NCI-H2107 treated with DMSO at 0.1 percent for 48 hours (cell line): ENCODE results near the gene ASB5.
"Not testable (repeated sequence)": the region's sequence is repeated elsewhere in the genome, so short reads cannot be mapped to it uniquely, and the experiment has no call there.

ENCODE experiments used
- DNase-seq: peaks from one replicate; lab custom pipeline; 2025; ENCODE audit not compliant: unreplicated experiment; lab: John Stamatoyannopoulos, UW

ASB5 gene, protein sequence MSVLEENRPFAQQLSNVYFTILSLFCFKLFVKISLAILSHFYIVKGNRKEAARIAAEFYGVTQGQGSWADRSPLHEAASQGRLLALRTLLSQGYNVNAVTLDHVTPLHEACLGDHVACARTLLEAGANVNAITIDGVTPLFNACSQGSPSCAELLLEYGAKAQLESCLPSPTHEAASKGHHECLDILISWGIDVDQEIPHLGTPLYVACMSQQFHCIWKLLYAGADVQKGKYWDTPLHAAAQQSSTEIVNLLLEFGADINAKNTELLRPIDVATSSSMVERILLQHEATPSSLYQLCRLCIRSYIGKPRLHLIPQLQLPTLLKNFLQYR

GRCh38 chr4:176268963-176269362 lies at the start of gene ASB5:
Gene ASB5 (minus strand): TSS chr4:176269222. CDS start chr4:176269108, 114 bp downstream.
- DNase-seq, result no peak

DNA sequence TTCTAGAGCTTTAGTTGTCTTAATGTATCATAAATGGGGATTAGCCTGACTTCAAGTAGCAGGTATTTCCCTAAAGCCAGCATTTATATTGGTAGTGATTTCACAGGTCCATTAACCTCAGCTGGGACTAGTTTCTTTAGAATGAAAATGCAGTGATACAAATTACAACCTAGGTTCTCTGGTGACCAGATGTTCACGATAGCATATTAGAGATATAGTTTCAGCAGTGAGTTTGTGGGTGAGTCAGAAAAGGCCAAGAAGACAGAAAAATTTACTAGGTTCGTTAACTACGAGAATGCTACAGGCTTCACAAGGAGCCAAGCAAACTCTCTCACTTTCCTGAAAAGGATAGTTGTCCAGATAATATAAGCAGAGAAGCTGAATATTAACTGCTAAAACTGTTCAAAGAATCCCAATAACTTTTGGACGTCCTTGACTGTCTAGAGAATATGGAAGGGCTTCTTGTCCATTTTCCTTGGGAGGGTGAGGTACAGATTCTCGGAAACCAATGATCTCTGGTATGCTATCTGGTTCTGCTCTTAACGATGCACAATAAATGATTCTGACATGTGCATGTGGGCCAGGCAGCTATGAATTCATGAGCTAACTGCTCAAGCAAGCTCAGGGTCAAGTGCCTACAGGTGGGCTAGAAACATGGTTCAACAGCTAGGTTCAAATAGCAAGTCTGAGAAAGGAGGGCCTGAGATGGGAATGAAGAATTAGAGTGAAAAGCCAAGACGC lies 44.7 kb upstream of the ASB5 start:
- no peak for DNase-seq

DNA sequence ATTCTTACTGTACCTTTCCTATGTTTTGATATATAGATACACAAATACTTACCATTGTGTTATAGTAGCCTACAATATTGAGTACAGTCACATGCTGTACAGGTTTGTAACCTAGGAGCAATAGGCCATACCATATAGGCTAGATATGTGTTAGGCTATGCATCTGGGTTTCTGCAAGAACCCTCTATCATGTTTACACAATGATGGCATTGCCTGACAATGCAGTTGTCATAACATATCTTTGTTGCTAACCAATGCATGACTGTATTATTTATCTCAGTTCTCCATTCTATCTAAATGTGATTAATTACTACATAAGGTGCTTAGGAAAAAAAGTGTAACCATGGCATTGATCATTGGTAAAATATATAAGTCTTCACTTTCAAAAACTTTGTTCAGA lies 40.8 kb upstream of the ASB5 start:
- no peak for DNase-seq

DNA sequence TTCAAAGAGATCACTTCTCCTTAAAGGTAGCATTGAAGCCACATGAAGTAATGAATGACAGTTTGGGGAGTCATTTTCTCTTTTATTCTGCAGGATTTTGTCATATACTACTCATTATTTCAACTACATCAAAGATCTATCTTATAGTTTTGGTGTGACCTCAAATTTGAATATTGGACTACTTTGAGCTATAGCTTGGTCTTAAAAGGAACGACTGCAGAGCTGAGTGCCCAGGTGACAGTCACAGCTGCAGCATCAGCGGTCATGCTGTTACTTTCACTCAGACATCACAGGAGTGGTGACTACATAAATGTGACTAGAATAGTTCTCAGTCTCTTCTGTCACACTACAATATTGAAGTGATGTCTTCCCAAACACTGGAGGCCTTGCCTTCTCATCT lies 40.0 kb upstream of the ASB5 start:
- DNase-seq, result no peak

DNA sequence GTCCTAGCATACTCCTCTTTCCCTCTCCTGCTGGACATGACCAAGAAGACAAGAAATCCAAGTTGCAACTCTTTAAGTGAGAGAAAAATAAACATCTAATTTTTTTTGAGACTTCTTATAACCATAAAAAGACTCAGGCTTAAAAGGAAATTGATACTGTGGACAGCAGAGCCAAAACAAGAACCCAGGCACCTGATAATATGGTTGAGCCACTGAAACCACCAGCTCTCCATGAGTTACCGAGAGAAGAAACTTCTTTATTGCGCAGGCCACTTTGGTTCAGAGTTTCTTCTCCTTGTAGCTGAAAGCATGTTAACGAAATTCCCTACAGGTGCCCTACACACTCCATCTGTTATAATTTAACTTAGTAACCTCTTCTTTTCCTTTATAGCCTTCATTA lies 39.4 kb upstream of the ASB5 start:
- DNase-seq, result no peak

DNA sequence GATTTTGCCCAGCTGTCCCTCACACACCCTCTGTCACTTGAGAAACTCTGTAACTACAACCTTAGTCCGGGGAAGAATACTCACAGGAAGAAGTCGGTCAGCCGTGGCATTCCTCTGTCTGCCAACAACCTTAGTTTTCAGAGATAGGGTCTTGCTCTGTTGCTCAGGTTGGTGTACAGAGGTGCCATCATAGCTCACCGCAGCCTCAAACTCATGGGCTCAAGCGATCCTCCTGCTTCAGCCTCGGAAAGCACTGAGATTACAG lies 38.6 kb upstream of the ASB5 start:
- no peak for DNase-seq

GRCh38 chr4:176306837-176307665 lies 38.0 kb upstream of the ASB5 start:
- DNase-seq, result no peak

DNA sequence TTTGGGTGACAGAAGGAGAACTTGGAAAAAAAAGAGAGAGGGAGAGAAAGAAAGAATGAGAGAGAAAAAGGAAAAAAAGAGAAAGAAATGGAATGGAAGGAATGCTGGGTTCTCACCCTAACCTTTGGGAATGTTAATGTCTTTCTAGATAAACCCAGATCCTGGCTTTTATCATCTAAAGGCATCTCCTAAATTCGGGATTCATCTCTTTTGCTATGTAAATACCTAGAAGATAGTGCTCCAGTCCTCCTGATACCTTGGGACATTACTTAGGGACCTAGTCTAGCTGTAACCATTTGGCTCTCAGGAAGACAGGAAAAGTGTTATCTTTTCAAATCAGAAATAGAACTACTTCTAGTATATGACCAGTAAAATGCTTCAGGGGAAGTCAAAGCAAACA lies 34.9 kb upstream of the ASB5 start:
- no peak for DNase-seq

DNA sequence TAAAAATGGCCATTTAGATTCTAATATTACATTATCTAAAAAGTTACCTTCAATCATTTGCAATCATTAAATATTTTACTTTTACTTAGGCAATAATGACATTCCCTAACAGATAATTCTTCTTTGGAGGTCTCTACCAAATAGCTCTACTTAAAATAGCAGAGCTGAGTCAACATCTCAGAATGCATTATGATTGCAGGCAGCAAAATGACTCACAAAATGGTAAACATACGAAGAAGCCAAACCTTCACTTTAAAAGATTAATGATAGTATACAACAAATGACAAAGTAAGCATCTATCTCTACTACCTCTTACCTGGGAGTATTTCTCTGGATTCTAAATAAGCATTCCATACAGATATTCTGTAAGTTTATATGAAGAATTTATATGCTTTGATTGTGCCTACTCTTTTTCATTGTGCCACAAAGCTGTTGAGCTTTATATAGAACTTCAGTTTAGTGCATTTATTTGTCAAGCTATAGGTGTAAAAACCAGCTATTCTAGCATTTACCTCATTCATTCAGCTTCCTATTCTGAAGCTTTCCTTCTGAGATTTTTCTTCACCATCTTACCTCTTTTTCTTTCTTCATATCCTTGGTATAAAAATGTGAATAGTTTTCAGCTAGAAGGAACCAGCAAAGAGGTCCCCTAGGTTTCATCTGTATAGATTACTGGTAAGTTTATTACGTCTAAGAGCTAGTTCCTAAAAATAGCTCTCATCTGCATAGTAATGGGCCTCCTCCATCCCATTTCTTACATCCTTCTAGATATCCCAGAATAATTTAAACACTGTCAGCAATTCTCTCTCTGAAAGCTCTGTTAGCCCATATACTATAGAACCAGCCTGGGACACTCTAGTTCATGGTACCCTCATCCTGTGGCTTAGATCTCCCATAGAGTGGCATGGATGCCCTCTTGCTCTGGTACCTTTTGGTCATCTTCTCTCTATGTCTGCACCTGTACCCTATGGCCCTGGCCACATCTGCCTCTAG lies 33.6 kb upstream of the ASB5 start:
- DNase-seq, result no peak

GRCh38 chr4:176300565-176300964 lies 31.5 kb upstream of the ASB5 start:
- no peak for DNase-seq

GRCh38 chr4:176300036-176300435 lies 31.0 kb upstream of the ASB5 start:
- no peak for DNase-seq

GRCh38 chr4:176298664-176299063 lies 29.6 kb upstream of the ASB5 start:
- DNase-seq, result no peak

GRCh38 chr4:176295907-176296306 lies 26.9 kb upstream of the ASB5 start:
- not testable (repeated sequence) for DNase-seq

GRCh38 chr4:176293660-176294059 lies 24.6 kb upstream of the ASB5 start:
- no peak for DNase-seq

DNA sequence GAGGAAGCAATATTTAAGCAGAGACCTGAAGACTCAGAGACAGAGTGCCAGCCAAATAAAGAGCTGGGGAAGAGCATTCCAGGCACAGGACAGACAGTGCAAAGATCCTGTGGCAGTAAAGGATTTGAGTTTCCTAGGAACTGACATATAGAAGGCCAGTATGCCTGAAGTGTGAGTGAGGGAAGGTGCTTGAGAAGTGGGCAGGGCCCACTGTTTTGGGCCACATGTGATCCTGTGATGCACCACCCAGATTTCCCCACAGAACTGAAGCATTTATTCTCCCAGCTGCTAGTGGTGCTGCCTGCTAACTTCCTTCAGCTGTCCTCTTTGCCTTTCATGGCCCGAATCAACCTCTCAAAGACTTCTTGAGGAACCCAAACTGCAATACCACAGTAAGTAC lies 23.9 kb upstream of the ASB5 start:
- DNase-seq, result no peak

GRCh38 chr4:176291748-176292147 lies 22.7 kb upstream of the ASB5 start:
- no peak for DNase-seq

DNA sequence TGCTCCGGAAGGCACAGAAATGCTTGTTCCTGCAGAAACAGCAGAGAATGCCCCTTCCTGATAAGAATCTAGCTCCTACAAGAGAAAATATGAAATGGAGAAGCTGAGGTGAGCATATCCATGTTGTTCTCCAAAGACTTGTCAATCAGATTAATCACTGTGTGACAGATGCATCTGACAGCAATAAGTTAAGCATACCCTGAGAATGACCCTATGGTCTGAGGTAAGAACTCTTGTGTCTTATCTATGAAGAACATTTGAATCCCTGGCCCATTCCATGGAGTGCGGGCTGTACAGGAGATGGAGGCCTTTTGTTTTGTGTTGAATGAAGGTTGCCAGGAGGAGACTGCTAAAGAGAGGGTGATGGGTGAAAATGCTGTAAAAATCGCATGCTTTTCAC lies 21.5 kb upstream of the ASB5 start:
- no peak for DNase-seq

DNA sequence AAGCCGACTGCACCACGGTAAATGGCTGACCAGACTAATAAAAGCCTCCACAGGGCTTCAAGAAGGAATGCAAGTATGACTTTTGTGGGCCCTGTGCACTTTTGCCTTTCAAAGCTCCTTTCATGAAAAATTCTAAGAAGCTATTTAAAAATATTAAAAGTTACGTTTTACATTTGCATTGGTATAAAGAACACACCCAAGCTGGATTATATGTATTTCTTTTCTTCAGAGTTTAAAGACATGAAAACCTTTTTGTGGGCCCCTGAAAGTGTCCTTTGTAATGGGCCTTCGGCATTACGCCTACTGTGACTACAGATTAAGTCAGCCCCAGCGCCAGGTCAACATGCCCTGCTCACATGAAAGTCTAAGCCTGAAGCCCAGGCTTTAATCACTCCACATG lies 20.5 kb upstream of the ASB5 start:
- DNase-seq, result no peak

GRCh38 chr4:176288020-176288419 lies 19.0 kb upstream of the ASB5 start:
- DNase-seq, result no peak

DNA sequence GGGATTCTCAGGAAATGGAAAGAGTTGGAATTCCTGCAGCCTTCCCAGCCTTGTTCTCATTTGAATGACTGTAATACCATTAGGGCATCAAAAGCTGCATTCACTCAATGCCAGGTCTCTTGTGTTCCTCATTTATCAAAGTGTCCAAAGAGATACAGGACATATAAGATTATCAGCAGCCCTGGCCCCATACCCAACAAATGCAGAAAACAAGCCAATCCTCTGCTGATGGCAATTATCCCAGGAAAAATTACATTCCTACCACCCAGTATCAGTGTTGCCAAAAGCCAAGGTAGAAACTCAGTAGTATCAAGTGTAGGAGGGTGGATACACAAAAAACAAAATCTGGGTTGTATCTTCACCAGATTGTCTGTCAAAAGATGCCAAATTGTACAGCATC lies 18.5 kb upstream of the ASB5 start:
- DNase-seq, result no peak

DNA sequence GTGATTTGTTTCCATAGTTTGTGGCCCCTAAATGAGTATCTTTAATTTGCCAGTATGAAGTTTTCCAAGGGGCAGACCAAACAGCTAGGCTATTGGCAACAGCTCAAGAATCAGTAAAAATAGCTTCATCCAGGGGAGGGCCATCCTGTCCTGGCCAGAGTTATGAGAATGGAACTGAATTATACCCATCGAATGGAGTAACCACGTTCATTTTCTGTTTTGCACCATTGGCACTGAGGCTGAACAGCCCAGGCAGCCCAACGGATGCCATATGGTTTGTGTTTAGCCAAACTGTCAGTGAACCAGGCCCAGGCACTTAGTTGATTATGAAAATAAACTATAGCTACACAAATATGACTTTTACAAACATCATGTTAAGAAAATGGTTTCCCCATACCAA lies 17.7 kb upstream of the ASB5 start:
- DNase-seq, result no peak
